Activated naive CD8-positive, alpha-beta T cell (primary cell): Measurements from ENCODE around the gene TMEM131.
A peak's percentile ranks its signal among the peaks of the same experiment; 100 is the strongest.
"Not testable (repeated sequence)": the region's sequence is repeated elsewhere in the genome, so short reads cannot be mapped to it uniquely, and the experiment has no call there.

Source experiments
- H3K27ac Mint-ChIP-seq: one replicate; pipeline ENCODE4 v1.8.0; 2021; ENCODE audit warnings: mixed read lengths
- H3K27me3 Mint-ChIP-seq: one replicate; pipeline ENCODE4 v1.8.0; 2021; ENCODE audit warnings: mixed read lengths
- H3K36me3 Mint-ChIP-seq: one replicate; pipeline ENCODE4 v1.8.0; 2021; ENCODE audit warnings: mixed read lengths
- H3K4me1 Mint-ChIP-seq: one replicate; pipeline ENCODE4 v1.8.0; 2021; ENCODE audit warnings: low read depth, mixed read lengths
- H3K4me3 Mint-ChIP-seq: one replicate; pipeline ENCODE4 v1.8.0; 2021; ENCODE audit warnings: mild to moderate bottlenecking, mixed read lengths
- H3K9me3 Mint-ChIP-seq: one replicate; pipeline ENCODE4 v1.8.0; 2021; ENCODE audit warnings: low read depth, mixed read lengths

Gene TMEM131

DNA sequence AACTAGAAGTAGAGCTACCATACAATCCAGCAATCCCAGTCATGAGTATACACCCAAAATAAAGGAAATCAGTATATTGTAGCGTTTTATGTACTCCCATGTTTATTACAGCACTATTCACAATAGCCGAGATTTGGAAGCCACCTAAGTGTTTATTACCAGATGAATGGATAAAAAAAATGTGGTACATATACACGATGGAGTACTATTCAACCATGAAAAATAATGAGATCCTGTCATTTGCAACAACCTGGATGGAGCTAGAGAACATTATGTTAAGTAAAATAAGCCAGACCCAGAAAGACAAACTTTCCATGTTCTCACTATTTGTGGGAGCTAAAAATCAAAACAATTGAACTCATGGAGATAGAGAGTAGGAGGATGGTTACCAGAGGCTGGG is 131.9 kb downstream of the TMEM131 start:
- peaks cover 1% of the 10 kb centered on the region for H3K4me1 Mint-ChIP-seq
- no peak overlapping the region for H3K4me3 Mint-ChIP-seq
- no peaks in the 10 kb centered on the region for H3K27me3 Mint-ChIP-seq
- no peak overlapping the region for H3K27ac Mint-ChIP-seq
- peaks cover 18% of the 10 kb centered on the region for H3K36me3 Mint-ChIP-seq
- peaks cover 6% of the 10 kb centered on the region for H3K9me3 Mint-ChIP-seq

DNA sequence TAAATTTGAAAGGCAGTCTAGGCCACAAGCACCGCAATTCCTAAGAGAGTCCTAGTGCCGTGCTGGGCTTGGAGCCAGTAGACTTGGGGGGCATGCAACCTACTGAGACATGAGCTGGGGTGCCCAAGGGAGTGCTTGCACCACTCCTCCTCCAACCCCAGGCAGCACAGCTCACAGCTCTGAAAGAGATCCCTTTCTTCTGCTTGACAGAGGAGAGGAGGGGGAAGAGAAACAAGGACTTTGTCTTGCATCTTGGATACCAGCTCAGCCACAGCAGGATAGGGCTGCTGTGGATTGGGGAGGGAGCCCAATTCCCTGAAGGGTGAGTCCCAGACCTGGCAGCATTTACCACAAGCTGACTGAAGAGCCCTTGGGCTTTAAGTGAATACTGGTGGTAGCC is 134.6 kb downstream of the TMEM131 start:
- no peaks in the 10 kb centered on the region for H3K27me3 Mint-ChIP-seq
- H3K9me3 Mint-ChIP-seq, result peaks cover 6% of the 10 kb centered on the region
- no peak overlapping the region for H3K4me3 Mint-ChIP-seq
- H3K36me3 Mint-ChIP-seq, result peaks cover 26% of the 10 kb centered on the region
- H3K27ac Mint-ChIP-seq, result no peak overlapping the region
- no peaks in the 10 kb centered on the region for H3K4me1 Mint-ChIP-seq

DNA sequence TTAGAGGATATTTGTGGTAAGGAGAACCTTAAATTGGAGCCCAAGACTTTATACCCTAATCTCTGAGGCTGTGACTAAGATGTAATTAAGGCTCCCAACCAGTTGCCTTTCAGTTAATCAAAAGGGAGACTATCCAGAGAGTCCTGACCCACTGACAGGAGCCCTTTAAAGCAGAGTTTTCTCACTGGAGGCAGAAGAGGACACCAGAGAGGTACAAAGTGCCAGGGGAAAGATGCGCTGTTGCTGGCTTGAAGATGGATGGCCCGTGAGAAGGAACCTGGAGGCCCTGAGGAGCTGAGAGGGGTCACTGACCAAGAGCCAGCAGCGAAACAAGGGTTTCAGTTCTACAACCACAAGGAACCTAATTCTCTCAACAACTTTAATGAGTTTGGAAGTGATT is 137.3 kb downstream of the TMEM131 start:
- H3K27ac Mint-ChIP-seq, result no peak overlapping the region
- peaks cover 9% of the 10 kb centered on the region for H3K4me1 Mint-ChIP-seq
- no peaks in the 10 kb centered on the region for H3K27me3 Mint-ChIP-seq
- H3K36me3 Mint-ChIP-seq, result peaks cover 19% of the 10 kb centered on the region
- peaks cover under 1% of the 10 kb centered on the region for H3K9me3 Mint-ChIP-seq
- H3K4me3 Mint-ChIP-seq, result no peak overlapping the region

DNA sequence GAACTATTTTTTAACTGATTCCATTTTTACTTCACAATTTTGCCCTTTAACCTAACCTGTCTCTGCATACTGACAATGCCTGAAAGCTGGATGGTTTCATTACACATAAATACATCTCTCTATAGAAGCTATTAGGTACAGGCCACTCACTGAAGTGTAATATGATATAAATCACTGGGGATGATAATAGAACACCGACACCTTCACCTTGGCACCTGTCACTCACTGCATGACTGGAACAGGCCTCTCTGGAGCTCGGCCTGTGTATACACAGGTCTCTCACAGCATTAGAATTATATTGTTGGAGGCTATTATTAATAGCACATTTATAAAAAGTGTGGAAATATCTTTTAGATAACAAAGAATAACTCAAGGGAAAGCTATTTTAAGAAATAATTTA is 138.2 kb downstream of the TMEM131 start:
- Mint-ChIP-seq H3K9me3 (no peaks in the 10 kb centered on the region), H3K4me3 (no peak overlapping the region), H3K36me3 (peaks cover 21% of the 10 kb centered on the region), H3K27ac (no peak overlapping the region), H3K27me3 (no peaks in the 10 kb centered on the region), H3K4me1 (peaks cover 15% of the 10 kb centered on the region)

DNA sequence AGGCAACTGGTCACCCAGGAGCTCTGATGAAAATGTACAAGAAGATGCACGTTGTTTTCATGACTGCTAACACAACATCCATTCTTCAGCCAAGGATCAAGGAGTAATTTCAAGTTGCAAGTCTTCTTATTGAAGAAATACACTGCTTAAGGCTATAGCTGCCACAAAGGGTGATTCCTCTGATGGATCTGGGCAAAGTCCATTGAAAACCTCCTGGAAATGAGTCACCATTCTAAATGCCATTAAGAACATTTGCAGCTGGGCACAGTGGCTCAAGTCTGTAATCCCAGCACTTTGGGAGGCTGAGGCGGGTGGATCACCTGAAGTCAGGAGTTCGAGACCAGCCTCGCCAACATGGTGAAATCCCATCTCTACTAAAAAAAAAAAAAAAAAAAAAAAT is 142.7 kb downstream of the TMEM131 start:
- not testable (repeated sequence) for H3K27me3 Mint-ChIP-seq, H3K27ac Mint-ChIP-seq, H3K9me3 Mint-ChIP-seq, H3K4me3 Mint-ChIP-seq
- Mint-ChIP-seq H3K4me1 (peaks cover 46% of the 10 kb centered on the region), H3K36me3 (peaks cover 36% of the 10 kb centered on the region)

DNA sequence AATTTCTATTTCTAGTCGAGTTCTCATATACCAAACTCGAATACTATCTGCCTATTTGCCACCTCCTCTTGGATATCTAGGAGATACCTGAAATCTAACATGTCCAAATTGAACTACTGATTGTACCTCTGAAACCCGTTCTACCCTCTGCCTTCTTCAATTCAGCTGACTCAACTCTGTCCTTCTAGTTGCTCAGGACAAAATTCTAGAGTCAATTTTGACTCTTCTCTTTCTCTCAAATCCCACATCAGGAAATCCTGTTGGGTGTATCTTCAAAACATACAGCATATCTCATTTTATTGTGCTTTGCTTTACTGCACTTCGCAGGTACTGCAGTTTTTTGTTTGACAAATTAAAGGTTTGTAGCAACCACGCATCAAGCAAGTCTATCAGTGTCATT is 144.6 kb downstream of the TMEM131 start:
- H3K9me3 Mint-ChIP-seq, result no peaks in the 10 kb centered on the region
- no peaks in the 10 kb centered on the region for H3K27me3 Mint-ChIP-seq
- H3K27ac Mint-ChIP-seq, result peak overlapping the region; percentile 24
- H3K4me3 Mint-ChIP-seq, result no peak overlapping the region
- H3K36me3 Mint-ChIP-seq, result peaks cover 25% of the 10 kb centered on the region
- peaks cover 54% of the 10 kb centered on the region for H3K4me1 Mint-ChIP-seq

DNA sequence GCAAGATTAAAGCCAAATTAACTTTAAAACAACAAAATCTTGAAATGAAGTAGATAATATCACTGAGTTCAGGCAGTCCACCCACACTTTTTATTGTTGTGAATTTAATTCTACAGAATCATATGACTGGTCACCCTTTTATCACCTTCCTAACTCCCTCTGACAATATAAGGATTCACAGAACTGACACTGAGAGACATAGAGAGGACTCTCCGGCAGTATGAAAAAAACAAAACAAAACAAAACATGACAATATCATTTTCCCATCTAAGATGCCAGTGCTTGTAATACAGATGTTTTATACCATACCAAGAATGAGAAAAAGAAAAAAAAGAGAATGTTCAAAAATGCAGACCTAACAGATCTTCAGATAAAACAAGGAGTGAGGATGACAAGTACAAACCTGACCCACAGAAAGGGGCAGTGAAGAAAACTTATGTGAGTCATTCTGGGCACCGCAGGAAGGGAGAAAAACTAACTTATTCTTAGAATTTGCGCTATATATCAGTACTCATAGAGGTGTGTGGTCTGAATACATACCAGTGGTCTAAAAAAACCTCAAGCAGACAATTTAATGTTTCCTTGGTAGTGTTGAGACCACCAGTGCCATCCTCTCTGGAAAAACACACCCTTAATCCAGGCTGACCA is 145.7 kb downstream of the TMEM131 start:
- Mint-ChIP-seq H3K9me3 (no peaks in the 10 kb centered on the region), H3K4me1 (peaks cover 56% of the 10 kb centered on the region), H3K27me3 (no peaks in the 10 kb centered on the region), H3K27ac (peak overlapping the region; percentile 41), H3K36me3 (peaks cover 27% of the 10 kb centered on the region), H3K4me3 (no peak overlapping the region)

DNA sequence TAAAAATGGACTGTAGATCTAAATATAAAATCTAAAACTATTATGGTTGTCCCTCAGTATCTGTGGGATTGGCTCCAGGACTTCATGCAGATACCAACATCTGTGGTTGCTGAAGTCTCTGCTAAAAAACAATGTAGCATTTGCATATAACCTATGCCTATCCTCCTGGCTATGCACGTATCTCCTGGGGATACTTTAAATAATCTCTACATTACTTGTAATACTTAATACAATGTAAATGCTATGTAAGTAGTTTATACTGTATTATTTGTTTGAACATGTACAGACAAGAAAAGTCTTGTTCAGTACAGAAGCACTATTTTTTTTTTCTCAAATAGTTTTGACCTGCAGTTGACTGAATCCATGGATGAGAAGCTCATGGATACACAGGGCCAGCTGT is 147.4 kb downstream of the TMEM131 start:
- peaks cover 47% of the 10 kb centered on the region for H3K4me1 Mint-ChIP-seq
- H3K9me3 Mint-ChIP-seq, result no peaks in the 10 kb centered on the region
- no peak overlapping the region for H3K4me3 Mint-ChIP-seq
- peaks cover 19% of the 10 kb centered on the region for H3K36me3 Mint-ChIP-seq
- H3K27me3 Mint-ChIP-seq, result no peaks in the 10 kb centered on the region
- H3K27ac Mint-ChIP-seq, result no peak overlapping the region

DNA sequence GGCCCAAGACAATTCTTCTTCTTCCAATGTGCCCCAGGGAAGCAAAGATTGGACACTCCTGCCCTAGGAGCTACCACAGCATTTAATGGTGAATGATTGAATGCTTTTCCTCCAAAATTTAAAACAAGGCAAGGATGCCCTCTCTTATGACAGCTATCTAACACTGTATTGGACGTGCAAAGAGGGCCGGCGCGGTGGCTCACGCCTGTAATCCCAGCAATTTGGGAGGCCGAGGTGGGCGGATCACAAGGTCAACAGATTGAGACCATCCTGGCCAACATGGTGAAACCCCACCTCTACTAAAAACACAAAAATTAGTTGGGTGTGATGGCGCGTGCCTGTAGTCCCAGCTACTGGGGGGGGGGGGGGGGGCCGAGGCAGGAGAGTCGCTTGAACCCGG is 149.0 kb downstream of the TMEM131 start:
- H3K36me3 Mint-ChIP-seq, result peaks cover 23% of the 10 kb centered on the region
- H3K27me3 Mint-ChIP-seq, H3K27ac Mint-ChIP-seq, H3K9me3 Mint-ChIP-seq, H3K4me3 Mint-ChIP-seq: not testable (repeated sequence)
- peaks cover 35% of the 10 kb centered on the region for H3K4me1 Mint-ChIP-seq

DNA sequence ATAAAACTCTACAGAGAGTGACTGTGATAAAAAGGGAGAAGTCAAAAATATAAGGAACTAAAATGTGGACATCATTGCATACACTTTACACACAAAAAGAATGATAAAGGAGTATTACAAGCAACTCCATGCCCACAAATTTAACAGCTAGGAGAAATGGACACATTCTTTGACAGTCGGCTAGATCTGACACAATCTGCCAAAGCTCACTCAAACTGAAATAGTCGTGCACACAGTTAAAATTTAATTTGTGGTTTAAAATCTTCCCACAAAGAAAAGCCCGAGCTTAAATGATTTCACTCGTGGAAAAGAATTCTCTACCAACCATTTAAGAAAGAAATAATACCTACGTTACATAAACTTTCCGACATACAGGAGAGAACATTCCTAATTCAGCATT is 149.9 kb downstream of the TMEM131 start:
- Mint-ChIP-seq H3K27ac (no peak overlapping the region), H3K36me3 (peaks cover 21% of the 10 kb centered on the region), H3K27me3 (no peaks in the 10 kb centered on the region), H3K4me3 (no peak overlapping the region), H3K4me1 (peaks cover 26% of the 10 kb centered on the region), H3K9me3 (no peaks in the 10 kb centered on the region)

DNA sequence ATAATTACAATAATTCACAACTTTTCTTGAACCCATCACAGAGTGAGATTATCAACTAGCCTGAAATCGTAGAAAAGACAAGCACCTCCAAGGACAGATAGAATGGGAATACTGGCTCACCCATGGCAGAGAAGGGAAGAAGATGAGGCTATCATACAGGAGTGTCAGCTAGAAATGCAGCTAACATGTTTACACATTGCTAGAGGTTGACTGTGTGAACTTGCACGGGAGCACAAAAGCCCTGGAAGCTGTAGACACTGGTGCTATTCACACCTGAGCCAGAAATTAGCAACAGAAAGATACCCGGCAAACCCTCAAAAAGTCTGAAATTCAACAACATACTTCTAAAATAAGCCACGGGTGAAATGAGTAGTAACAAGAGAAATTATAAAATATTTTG is 150.6 kb downstream of the TMEM131 start:
- H3K4me3 Mint-ChIP-seq, result no peak overlapping the region
- H3K27ac Mint-ChIP-seq, result no peak overlapping the region
- H3K27me3 Mint-ChIP-seq, result no peaks in the 10 kb centered on the region
- no peaks in the 10 kb centered on the region for H3K9me3 Mint-ChIP-seq
- peaks cover 27% of the 10 kb centered on the region for H3K36me3 Mint-ChIP-seq
- peaks cover 20% of the 10 kb centered on the region for H3K4me1 Mint-ChIP-seq

DNA sequence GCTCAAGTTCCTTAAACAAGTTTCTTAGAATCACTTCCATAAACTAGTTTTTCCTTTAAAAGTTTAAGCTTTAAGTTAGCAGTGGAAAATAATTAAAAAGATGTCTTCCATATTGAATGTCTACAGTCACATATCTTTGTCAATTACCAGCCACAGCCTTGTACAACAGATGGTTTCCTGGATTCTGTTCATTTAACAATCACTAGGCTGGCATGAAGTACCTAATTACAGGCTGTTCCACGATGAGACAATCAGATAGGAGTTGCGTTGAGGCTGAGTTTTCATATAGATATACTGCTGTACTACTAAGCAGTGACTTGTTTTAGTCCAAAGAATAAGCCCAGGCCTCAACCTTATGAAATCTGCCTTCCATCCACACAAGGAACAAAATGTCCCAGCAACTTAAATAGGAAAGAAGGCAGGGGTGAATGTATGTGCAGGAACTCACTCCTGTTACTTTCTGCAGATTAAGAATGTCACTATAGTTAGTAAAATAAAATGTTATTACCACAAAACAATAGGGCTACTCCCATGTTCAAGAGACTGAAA is 151.4 kb downstream of the TMEM131 start:
- H3K4me1 Mint-ChIP-seq, result peaks cover 17% of the 10 kb centered on the region
- peaks cover 27% of the 10 kb centered on the region for H3K36me3 Mint-ChIP-seq
- no peaks in the 10 kb centered on the region for H3K9me3 Mint-ChIP-seq
- H3K27ac Mint-ChIP-seq, result no peak overlapping the region
- H3K27me3 Mint-ChIP-seq, result no peaks in the 10 kb centered on the region
- no peak overlapping the region for H3K4me3 Mint-ChIP-seq

DNA sequence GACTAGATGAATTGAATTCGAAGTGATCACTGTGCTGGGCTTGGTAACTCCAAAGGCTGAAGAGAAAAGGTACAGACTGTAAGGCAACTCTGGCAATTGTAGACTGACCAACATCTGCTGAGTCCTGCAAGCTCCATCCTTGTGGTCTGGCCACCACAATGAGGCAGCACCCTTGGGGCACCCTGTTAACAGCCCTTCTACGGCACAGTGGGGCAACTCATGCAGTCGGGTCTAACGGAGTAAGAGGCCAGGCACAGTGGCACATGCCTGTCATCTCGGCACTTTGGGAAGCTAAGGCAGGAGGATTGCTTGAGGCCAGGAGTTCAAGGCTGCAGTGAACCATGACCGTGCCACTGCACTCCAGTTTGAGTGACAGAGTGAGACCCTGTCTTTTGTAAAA is 155.6 kb downstream of the TMEM131 start:
- Mint-ChIP-seq H3K9me3 (no peaks in the 10 kb centered on the region), H3K36me3 (peaks cover 24% of the 10 kb centered on the region), H3K4me1 (peaks cover 2% of the 10 kb centered on the region), H3K4me3 (no peak overlapping the region), H3K27ac (no peak overlapping the region), H3K27me3 (no peaks in the 10 kb centered on the region)

DNA sequence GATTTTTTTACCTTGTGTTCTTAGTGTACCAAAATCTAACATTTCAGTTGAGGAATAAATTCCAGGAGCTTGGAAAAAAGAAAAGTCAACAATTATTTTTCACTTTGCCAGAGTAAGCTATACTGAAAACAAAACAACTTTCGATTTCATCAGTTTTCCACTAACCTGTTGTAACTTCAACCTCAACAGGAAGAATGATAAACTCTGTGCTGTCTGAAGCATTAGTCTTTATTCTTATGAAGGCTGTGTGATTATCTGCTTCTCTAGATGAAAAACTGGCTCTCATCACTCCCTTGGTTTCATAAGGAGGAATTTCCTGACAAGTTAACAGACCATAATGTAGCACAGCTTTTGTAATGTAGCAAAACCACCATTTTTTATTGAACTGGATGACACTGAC is 161.1 kb downstream of the TMEM131 start:
- Mint-ChIP-seq H3K27ac (no peak overlapping the region), H3K36me3 (peaks cover 22% of the 10 kb centered on the region), H3K9me3 (no peaks in the 10 kb centered on the region)

DNA sequence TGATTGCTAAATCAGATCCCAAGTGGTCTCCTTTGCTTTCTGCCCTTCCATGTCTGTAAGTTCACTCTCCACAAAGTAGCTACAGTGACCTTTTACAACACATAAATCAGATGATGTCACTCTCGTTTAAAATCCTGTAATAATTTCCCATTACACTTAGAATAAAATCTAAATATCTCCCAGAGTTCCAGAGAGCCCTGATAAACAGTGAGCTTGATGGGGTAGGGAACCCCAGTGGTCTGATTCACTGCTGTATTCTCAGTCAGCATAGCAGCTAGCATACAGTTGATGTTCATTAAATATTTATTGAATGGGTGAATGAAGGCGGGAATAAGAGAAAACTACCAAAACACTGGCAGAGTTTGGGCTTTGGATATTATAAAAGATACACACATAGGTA is 164.6 kb downstream of the TMEM131 start:
- peaks cover 21% of the 10 kb centered on the region for H3K4me1 Mint-ChIP-seq
- H3K9me3 Mint-ChIP-seq, result no peaks in the 10 kb centered on the region
- no peak overlapping the region for H3K4me3 Mint-ChIP-seq
- H3K36me3 Mint-ChIP-seq, result peaks cover 23% of the 10 kb centered on the region
- no peak overlapping the region for H3K27ac Mint-ChIP-seq
- H3K27me3 Mint-ChIP-seq, result no peaks in the 10 kb centered on the region

More for the DNA sequence above, 161.1 kb downstream of the TMEM131 start:
- no peak overlapping the region for H3K4me3 Mint-ChIP-seq
- H3K4me1 Mint-ChIP-seq, result peaks cover 8% of the 10 kb centered on the region
- no peaks in the 10 kb centered on the region for H3K27me3 Mint-ChIP-seq

DNA sequence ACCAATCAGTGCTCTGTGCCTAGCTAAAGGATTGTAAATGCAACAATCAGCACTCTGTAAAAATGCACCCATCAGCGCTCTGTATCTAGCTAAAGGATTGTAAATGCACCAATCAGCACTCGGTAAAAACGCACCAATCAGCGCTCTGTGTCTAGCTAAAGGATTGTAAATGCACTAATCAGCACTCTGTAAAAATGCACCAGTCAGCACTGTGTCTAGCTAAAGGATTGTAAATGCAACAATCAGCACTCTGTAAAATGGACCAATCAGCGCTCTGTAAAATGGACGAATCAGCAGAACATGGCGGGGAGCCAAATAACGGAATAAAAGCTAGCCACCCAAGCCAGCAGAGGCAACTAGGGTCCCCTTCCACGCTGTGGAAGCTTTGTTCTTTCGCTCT is 166.5 kb downstream of the TMEM131 start:
- not testable (repeated sequence) for H3K27ac Mint-ChIP-seq, H3K27me3 Mint-ChIP-seq, H3K4me3 Mint-ChIP-seq, H3K9me3 Mint-ChIP-seq
- Mint-ChIP-seq H3K4me1 (peaks cover 14% of the 10 kb centered on the region), H3K36me3 (peaks cover 21% of the 10 kb centered on the region)
